HepG2 (cell line): ENCODE results near the gene METTL26. TPM values are rescaled to one million over a fixed set of nuclear protein-coding genes. Genes with fewer than 3 reads are reported as not detected.

Experiments
- ADNP ChIP-seq: sonication (generic); formaldehyde crosslinking; IDR thresholded peaks from 2 replicates; pipeline ENCODE4 v1.4.0; 2020; ENCODE audit warnings: missing genetic modification reagents
- CREB1 ChIP-seq, 2 experiments: fragments of 450-650 bp in 1 of 2; IDR thresholded peaks; 2 replicates each; pipeline ENCODE4 v1.6.1; 2016 to 2017; ENCODE audit warnings: control low read depth in 1 of 2, mild to moderate bottlenecking in 1 of 2, missing compliant biosample characterization in 1 of 2, missing genetic modification characterization in 1 of 2
- EP300 ChIP-seq, 3 experiments: sonication (generic) in 1 of 3; formaldehyde crosslinking in 1 of 3; IDR thresholded peaks; 2 replicates each; pipeline versions ENCODE4 v1.5.1 to v1.6.1; 2011 to 2020; ENCODE audit warnings: low read depth in 2 of 3, low read length in 2 of 3, borderline replicate concordance in 1 of 3, improper control_type of control experiment in 1 of 3, mild to moderate bottlenecking in 1 of 3, missing genetic modification reagents in 1 of 3, moderate library complexity in 1 of 3
- FOXA1 ChIP-seq, 2 experiments: fragments of 450-650 bp in 1 of 2; sonication (generic) in 1 of 2; formaldehyde crosslinking in 1 of 2; IDR thresholded peaks; 2 replicates each; pipeline versions ENCODE4 v1.4.0 to v1.6.1; 2016 to 2020; ENCODE audit warnings: missing genetic modification reagents in 1 of 2
- FOXC1 ChIP-seq: sonication (generic); formaldehyde crosslinking; IDR thresholded peaks from 2 replicates; pipeline ENCODE4 v1.8.0; 2022; ENCODE audit warnings: mild to moderate bottlenecking, missing genetic modification reagents, borderline replicate concordance
- RELA ChIP-seq: sonication (generic); formaldehyde crosslinking; IDR thresholded peaks from 2 replicates; pipeline ENCODE4 v1.4.0; 2020; ENCODE audit warnings: missing genetic modification reagents
- SP2 ChIP-seq: sonication (generic); formaldehyde crosslinking; IDR thresholded peaks from 2 replicates; pipeline ENCODE4 v1.5.1; 2020; ENCODE audit warnings: mild to moderate bottlenecking, missing genetic modification reagents
- U2AF2 ChIP-seq: fragments of 200-400 bp; formaldehyde crosslinking; IDR thresholded peaks from 2 replicates; pipeline ENCODE4 v1.6.1; 2017; ENCODE audit warnings: low read depth, mild to moderate bottlenecking, low read length
- ZNF737 ChIP-seq: sonication (generic); formaldehyde crosslinking; IDR thresholded peaks from 2 replicates; pipeline ENCODE4 v1.5.0; 2020; ENCODE audit warnings: missing genetic modification reagents, mild to moderate bottlenecking, borderline replicate concordance
- polyA plus RNA-seq, 8 experiments: library from polyadenylated mRNA; depleted of rRNA in 3 of 8; stranded (reverse) in 7 of 8; unstranded in 1 of 8; fragments of >200 nt; fragmentation: Illumina TruSeq in 4 of 8; extraction: Trizol in 4 of 8; gene quantifications; 2 replicates each; pipeline versions ENCODE4 v1.2.1 to v1.2.3, GENCODE V29; 2011 to 2016; ENCODE audit warnings: low read depth in 4 of 8, missing spikeins in 1 of 8, mixed read lengths in 1 of 8; ENCODE audit not compliant: insufficient read depth in 1 of 8
- total RNA-seq, 5 experiments: library from RNA; depleted of rRNA; stranded (reverse); fragments of >200 nt; fragmentation: Illumina TruSeq; extraction: Trizol; gene quantifications; 2 replicates each; pipeline ENCODE4 v1.2.3, GENCODE V29; 2016; ENCODE audit warnings: low read depth in 1 of 5
- TF ChIP-seq, protein P1 (sequence below): sonication (generic); formaldehyde crosslinking; conservative IDR thresholded peaks from 2 replicates; pipeline ENCODE4 v1.4.0; 2020; ENCODE audit warnings: missing genetic modification reagents
- TF ChIP-seq, protein P2 (sequence below): sonication (generic); formaldehyde crosslinking; IDR thresholded peaks from 2 replicates; pipeline ENCODE4 v1.4.0; 2020; ENCODE audit warnings: missing genetic modification reagents
- TF ChIP-seq, protein P3 (sequence below), 2 experiments: fragments of 450-650 bp in 1 of 2; sonication (generic) in 1 of 2; formaldehyde crosslinking in 1 of 2; IDR thresholded peaks; 2 replicates each; pipeline versions ENCODE4 v1.6.1 to v1.8.0; 2016 to 2022; ENCODE audit warnings: antibody characterized with exemption in 1 of 2, mild to moderate bottlenecking in 1 of 2, missing genetic modification reagents in 1 of 2

Gene METTL26
- total and polyA plus RNA-seq, 2 of the 13 experiments (the other 11 are each of a cell fraction or from before 2014, with no cell fraction given) = 65.5 to 70.1 TPM

DNA sequence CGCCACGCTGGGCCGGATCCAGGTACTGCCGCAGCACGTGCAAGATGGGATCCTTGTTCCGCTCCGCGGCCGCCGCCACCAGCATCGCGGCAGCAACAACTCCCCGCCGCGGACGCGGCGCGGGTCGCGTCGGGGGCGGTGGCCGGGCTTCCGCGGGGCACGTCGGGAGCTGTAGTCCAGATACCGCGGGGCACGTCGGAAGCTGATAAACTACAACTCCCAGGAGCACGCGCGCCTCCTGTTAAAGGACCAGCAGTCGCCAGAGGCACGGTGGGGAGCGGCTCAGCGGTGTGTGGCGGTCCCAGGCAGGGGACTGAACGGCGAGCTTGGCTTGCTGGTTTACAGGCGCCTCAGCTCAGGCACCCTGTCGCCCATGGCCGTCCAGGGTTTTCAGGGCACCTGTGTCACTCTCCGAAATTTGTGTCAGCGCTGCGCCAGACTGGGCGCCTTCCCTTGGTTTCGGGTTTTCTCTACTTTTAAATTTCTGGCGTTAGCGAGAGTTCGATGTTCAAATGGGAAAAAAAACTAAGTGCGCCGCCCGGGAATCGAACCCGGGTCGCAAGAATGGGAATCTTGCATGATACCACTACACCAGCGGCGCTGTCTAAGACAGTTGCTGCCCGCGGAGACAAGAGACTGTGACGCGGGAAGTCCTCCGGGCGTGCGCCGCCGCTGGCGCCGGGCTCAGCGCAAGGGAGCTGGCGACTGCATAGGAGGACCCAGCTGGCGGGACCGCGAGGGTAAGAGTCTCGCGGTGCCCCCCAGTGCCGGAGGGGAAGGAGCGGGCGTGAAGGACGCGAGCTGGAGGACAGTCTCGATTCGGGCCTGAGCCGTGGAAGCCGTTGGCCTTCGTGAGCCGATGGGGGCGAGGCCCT lies at the start of gene METTL26 (continued):
- TF ChIP-seq, protein P1, sequence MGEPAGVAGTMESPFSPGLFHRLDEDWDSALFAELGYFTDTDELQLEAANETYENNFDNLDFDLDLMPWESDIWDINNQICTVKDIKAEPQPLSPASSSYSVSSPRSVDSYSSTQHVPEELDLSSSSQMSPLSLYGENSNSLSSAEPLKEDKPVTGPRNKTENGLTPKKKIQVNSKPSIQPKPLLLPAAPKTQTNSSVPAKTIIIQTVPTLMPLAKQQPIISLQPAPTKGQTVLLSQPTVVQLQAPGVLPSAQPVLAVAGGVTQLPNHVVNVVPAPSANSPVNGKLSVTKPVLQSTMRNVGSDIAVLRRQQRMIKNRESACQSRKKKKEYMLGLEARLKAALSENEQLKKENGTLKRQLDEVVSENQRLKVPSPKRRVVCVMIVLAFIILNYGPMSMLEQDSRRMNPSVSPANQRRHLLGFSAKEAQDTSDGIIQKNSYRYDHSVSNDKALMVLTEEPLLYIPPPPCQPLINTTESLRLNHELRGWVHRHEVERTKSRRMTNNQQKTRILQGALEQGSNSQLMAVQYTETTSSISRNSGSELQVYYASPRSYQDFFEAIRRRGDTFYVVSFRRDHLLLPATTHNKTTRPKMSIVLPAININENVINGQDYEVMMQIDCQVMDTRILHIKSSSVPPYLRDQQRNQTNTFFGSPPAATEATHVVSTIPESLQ (CRISPR knock-in tag) = no peak
- TF ChIP-seq, protein P2, sequence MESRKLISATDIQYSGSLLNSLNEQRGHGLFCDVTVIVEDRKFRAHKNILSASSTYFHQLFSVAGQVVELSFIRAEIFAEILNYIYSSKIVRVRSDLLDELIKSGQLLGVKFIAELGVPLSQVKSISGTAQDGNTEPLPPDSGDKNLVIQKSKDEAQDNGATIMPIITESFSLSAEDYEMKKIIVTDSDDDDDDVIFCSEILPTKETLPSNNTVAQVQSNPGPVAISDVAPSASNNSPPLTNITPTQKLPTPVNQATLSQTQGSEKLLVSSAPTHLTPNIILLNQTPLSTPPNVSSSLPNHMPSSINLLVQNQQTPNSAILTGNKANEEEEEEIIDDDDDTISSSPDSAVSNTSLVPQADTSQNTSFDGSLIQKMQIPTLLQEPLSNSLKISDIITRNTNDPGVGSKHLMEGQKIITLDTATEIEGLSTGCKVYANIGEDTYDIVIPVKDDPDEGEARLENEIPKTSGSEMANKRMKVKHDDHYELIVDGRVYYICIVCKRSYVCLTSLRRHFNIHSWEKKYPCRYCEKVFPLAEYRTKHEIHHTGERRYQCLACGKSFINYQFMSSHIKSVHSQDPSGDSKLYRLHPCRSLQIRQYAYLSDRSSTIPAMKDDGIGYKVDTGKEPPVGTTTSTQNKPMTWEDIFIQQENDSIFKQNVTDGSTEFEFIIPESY (CRISPR knock-in tag) = peak; percentile 30; the same call in 1 of the 2 replicates
- TF ChIP-seq FOXA1 (IDR thresholded peaks at IDR 0.05) (no peak), FOXA1 (CRISPR knock-in tag; IDR thresholded peaks at IDR 0.05) (no peak), SP2 (CRISPR knock-in tag) (no peak), RELA (no peak), CREB1 (IDR thresholded peaks at IDR 0.05) (peak; percentile 40; the same call in 1 of the 2 replicates), CREB1 (CRISPR knock-in tag; IDR thresholded peaks at IDR 0.05) (no peak), ZNF737 (no peak), U2AF2 (no peak), ADNP (CRISPR knock-in tag) (no peak), EP300 (IDR thresholded peaks at IDR 0.05; ENCODE audit: low read depth in 2 of 2, low read length in 2 of 2) (no peak), EP300 (CRISPR knock-in tag; IDR thresholded peaks at IDR 0.05; ENCODE audit: borderline replicate concordance) (no peak; the same call in 1 of the 2 replicates), FOXC1 (CRISPR knock-in tag) (peak; percentile 67)
- TF ChIP-seq, protein P3, sequence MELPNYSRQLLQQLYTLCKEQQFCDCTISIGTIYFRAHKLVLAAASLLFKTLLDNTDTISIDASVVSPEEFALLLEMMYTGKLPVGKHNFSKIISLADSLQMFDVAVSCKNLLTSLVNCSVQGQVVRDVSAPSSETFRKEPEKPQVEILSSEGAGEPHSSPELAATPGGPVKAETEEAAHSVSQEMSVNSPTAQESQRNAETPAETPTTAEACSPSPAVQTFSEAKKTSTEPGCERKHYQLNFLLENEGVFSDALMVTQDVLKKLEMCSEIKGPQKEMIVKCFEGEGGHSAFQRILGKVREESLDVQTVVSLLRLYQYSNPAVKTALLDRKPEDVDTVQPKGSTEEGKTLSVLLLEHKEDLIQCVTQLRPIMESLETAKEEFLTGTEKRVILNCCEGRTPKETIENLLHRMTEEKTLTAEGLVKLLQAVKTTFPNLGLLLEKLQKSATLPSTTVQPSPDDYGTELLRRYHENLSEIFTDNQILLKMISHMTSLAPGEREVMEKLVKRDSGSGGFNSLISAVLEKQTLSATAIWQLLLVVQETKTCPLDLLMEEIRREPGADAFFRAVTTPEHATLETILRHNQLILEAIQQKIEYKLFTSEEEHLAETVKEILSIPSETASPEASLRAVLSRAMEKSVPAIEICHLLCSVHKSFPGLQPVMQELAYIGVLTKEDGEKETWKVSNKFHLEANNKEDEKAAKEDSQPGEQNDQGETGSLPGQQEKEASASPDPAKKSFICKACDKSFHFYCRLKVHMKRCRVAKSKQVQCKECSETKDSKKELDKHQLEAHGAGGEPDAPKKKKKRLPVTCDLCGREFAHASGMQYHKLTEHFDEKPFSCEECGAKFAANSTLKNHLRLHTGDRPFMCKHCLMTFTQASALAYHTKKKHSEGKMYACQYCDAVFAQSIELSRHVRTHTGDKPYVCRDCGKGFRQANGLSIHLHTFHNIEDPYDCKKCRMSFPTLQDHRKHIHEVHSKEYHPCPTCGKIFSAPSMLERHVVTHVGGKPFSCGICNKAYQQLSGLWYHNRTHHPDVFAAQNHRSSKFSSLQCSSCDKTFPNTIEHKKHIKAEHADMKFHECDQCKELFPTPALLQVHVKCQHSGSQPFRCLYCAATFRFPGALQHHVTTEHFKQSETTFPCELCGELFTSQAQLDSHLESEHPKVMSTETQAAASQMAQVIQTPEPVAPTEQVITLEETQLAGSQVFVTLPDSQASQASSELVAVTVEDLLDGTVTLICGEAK (IDR thresholded peaks at IDR 0.05) = no peak
- TF ChIP-seq, protein P3 (CRISPR knock-in tag; IDR thresholded peaks at IDR 0.05) = peak; percentile 2; the same call in 1 of the 2 replicates
